IPS DF 4.7 (cell line): Measurements from ENCODE around the gene PCDH15.

ENCODE experiments used
- DNase-seq: peaks from one replicate; pipeline ENCODE4 v3.0.0-alpha.2; 2013; ENCODE audit warnings: low spot score; ENCODE audit errors: extremely low read depth

The PCDH15 gene

DNA sequence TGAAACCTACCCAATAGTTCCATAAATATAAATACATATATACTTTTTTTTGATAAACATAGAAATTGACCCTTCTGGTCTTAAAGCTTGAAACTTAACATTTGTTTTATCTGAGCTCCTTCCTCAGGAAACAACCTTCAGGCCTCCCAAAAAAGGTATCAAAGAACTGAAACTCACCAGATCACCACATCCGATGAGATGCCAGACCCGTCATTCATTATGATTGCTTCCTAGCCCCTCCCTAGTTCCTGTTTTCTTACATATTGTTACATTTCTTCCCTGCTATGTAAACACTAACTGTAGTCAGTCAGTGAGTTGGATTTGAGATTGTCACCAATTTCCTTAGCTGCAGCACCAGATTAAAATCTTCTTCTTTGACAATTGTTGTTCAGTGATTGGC lies 663.6 kb downstream of the PCDH15 start:
- DNase-seq: no peak

DNA sequence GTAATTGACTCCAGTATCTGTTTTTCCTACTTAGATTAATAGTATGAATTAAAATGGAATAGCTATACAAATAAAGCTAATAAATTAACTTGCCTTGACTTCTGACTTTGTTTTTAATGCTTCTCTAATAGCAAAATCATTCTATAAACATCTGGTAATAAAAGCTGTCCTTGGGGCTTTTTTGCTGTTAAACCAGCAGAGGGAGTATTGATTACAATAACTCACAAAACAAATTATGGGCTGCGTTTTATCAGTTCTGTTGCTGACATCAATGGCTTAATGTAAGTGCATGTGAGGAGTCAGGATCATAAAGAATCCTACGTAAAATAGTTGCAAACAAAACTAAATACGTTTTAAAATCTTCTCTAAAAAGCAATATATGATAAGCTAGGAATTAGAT lies 667.8 kb downstream of the PCDH15 start:
- no peak for DNase-seq

DNA sequence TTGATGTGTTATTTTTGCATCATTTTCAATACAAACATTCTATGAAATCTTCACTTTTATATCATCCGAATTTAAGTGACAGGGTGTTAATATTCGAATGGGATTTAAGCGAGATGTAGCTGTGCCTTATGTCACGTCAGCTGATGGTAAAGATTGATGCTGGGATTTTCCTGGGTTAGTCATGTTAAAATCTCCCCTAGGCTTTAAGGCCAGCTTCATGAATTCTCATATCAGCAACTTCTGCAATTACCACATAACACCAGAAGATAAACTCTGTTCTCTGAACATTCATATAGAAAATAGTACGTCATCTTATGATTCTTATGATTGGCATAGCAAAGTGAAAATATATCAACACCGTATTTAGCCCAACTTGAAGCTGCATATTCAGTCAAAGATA lies 669.2 kb downstream of the PCDH15 start:
- no peak for DNase-seq

DNA sequence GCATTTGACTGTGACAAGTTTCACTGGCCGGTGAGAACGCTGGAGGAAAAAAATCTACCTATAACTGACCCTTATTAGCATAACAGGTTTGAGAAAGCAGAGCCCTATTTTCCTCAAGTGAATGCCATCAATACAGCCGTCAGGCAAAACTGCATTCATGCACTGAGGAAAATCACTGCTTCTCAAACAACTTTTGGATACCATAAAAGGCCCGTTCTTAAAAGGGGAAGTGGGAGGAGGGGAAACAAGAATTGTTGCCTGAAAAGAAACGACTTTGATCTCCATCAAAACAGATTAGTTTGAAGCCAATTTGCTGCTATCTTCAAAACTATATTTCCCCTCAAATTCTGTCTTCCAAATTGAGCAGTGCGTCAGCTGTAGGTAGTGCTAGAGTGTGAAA lies 670.6 kb downstream of the PCDH15 start:
- DNase-seq: no peak

DNA sequence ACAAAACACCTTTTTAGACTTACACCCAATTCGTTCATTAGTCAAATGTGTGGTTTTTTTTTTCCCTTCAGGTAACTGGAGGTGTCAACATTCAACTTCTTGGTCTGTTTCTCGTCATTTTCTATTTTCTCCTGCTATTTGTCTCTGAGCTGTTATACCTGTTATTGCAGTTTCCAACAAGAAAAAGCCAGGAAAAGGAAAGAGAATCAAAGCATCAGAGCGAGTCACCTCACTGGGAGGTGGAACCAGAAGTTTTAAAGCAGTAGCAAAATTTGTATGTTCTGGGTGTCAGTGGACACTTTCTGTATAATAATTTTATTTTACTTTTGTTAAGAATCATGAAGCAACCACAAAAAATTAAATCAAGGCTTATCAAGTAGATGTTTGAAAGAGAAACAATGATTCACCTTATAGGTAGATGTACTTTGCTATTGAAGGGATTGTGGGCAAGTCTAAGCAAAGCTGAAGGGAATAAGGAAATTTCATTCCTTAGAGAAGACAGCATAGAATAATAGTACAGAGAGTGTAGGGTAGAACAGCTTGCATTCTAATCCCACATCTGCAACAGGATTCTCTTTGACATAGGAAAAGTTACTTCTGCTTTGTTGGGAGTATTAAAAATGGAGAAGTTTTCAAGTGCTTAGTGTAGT lies 675.8 kb downstream of the PCDH15 start:
- DNase-seq: no peak

DNA sequence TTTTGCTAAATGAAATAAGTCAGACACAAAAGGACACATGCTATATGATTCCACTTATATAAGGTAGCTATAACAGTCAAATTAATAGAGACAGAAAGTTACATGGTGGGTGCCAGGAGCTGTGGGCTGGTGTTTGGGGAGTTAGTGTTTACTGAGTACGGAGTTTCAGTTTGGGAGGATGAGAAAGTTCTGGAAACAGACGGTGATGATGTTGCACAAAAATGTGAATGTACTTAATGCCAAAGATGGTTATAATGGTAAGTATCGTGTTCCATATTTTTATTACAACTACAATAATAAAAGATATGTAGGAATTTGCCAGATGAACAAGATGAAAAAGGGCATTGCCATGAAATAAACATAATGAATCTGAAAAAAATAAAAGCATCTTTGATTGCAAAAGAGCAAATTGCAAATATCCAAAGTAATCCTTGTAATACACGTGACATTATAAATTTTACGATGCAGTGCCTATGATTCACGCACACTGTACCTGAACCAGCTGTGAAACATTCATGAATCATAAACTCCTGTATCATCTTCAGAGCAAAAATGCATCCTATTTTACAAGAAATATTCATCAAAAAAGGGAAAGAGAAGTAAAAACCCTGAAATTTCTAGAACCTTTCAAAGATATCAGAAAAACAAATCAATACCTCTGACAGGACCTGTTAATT lies 676.7 kb downstream of the PCDH15 start:
- no peak for DNase-seq

DNA sequence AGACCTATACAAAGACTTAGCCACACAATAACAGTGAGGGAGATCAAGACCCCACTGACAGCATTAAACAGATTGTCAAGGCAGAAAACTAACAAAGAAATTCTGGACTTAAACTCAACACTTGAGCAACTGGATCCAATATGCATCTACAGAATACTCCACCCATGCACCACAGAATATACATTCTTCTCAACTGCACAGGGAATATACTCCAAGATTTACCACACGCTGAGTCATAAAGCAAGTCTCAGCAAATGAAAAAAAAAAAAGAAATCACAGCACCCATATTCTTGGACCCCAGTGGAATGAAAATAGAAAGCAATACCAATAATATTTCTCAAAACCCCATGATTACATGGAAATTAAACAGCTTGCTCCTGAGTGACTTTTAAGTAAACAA lies 680.2 kb downstream of the PCDH15 start:
- DNase-seq: no peak

DNA sequence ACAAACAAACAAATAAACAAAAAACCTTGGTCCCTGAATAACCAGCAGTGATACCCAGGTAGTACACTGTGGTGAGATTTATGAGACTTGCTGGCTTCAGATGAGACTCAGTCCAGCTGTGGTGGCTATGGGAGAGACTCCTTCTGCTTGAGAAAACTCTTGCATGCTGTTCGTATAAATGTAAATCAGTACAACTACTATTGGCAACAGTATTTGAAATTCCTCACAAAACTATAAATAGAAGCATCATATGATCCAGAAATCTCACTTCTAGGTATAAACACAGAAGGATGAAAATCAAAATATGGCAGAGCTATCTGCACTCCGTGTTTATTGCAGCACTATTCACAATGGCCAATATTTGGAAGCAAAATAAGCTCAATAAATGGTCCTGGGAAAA lies 692.1 kb downstream of the PCDH15 start:
- DNase-seq: no peak

DNA sequence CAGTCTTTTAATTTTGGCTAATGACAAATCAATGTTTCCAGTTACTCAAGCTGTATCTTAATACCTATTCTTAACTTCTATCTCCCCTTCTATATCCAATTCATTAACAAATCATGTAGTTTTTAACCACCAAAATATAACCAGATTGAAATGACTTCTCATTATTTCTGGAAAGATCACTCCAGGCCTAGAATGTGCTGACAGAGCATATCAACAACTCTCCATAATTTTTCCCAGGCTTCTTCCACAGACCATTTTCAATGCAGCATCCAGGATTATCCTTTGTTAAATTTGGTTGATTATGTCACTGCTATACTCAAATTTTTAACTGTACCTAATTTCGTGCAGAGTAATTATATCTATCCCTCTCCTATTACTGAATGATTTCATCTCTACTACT lies 704.1 kb downstream of the PCDH15 start:
- DNase-seq: no peak

DNA sequence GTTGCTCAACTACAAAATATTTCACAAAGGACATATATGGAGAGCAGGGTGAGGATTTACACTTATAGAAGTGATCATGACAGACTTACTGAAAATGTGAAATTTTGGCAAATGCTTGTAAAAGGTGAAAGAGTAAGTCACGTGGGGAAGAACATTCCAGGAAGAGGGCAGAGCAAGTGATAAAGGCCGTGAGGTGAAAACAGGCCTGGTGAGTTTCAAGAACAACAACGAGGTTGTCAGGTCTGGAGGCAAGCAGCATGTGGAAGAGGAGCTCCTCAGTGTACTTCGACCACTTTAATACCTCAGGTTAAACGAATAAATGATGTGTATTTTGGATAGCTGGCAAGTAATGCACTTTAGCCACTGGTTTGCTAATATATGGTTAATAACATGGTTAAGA lies 706.7 kb downstream of the PCDH15 start:
- DNase-seq: no peak

DNA sequence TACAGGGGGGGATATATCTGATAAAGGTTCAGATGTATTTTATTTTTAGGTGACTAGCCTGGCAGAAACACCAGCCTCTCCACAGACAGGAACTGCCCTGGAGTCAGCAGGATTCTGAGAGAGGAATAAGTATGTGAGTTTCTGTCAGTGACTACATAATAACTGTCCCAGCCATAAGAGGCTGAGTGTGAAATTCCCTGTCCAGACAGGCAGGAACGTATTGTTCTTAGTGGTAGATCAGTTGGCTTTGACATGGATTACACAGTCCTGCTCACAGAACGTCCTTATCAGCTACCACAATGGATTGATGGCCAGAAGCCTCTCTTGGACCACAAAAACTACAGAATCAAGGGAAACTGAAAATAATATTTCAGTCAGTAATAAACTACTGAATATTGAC lies 709.8 kb downstream of the PCDH15 start:
- DNase-seq: no peak

DNA sequence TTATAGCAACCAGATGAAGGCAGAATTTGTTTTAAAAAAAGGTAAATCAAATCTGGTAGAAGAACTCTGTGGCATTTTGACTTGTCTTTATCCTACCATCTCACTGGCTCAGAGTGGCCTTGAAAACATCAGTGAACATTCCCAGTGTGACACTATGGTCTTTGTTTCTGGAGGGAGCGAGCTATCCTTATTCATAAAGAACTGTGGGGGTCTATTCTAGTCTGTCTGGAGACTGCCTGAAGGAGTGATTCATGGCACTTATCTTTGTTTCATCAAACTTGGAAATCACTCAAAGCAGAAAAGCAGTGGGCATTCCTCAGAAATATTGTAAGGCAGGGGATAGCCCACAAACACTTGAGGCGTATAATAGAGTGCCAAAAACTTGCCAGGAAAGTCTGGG lies 719.1 kb downstream of the PCDH15 start:
- DNase-seq: no peak

DNA sequence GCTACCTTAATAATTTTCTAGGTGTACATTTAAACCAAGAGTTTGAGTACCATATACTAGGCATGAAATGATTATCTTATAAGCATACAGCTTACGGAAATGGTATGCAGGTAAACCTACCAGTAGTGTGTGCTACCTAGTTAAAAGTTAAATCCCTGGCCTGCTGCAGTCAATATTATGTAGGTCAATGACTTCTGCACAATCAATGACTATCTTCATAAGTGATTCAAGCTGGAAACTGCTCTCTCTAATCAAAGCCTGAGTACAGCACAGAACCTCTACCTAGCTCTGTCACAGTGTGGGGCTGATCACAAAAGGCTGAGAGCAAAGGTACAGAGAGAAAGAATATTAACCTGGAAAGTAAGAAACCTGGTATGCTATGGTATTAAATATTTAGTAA lies 733.7 kb downstream of the PCDH15 start:
- DNase-seq: no peak

DNA sequence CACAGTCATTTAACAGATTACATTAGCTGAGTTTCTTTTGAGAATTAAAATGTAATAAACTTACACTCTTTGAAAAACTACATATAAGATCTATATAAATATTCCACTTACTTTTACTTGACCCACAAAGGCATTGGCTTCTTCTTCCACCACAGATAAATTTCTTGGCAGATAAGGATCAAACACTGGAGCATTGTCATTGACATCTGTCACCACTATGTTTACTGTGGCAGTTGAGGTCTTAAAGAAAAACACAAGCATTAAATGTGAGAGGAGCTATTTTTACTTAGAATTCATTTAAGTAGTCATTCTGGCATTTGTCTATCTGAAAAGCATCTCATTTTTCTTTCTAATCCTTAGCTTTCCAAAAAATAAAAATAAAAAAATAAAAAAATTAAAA lies 734.4 kb downstream of the PCDH15 start:
- no peak for DNase-seq

DNA sequence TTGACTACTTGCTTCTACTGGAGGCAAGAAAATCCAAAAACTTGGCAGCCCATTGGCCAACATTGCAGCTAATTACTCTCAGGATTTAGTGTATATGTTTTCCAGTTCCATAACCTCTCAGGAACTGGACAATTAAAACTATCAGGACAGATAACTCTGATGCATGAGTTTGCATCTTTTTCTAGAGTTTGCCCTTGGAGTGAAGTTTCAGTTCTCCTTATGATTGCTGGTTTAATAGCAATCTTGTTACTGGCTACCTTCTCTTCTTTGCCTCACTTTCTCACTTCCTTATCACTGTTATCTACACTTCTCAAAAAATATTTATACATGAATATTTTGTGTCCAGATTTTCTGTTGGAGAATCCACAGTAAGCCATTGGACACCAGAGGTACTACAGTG lies 735.9 kb downstream of the PCDH15 start:
- no peak for DNase-seq

DNA sequence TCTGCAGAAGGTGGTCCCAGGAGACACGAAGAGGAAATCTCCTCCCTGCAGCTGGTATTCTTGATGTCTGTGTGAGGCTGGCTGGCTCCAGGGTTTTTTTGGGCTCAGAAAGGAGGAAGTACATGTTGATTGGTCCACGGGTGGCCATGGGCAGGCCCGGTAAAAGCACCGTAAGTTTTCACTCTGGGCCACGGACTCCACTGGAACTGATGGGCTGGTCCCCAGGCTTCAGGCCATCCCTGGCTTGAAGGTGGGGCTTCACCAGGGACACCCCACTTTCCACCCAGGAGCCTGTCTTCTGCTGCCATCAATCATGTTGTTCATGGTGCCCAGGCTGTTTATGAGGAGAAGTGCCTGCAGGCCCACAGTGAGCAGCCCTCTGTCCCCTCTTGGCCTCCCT lies 736.8 kb downstream of the PCDH15 start:
- DNase-seq: no peak

DNA sequence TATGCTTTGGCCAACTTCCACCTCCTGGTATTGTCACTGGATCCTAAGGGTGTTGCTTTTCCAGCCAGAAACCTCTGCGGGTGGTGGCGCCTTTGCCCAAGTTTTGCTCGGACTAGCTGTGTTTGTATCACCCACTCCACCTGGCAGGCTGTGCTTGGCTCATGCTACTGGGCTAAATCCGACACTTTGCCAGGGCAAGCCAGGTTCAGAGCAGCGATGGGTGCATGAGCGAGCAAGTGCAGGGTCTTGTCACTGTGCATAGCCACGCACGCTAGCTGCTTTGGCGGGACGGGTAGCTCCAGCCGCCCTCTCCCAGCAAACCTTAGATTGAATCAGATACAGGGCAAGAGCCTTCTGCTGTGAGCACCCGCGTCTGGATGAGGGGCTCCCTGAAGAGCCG lies 737.5 kb downstream of the PCDH15 start:
- DNase-seq: no peak

DNA sequence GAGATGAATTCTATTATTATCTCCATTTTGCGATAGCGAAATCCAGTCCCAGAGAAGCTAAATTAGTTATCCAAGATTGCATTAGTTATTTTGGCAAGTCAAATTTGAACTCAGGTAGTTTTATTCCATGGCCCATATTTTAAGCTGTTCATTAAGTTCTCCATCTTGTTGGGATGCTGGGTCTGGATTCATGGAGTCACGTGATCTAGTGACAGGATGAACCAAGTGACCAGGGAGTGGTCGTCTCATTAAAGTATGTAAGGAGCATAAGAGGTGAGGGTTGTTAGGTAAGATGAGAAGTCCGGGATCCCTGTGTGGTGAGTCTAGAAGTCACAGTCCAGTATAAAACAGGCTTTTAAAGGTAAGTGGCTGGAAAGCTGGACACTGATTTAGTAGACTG lies 740.5 kb downstream of the PCDH15 start:
- DNase-seq: no peak

DNA sequence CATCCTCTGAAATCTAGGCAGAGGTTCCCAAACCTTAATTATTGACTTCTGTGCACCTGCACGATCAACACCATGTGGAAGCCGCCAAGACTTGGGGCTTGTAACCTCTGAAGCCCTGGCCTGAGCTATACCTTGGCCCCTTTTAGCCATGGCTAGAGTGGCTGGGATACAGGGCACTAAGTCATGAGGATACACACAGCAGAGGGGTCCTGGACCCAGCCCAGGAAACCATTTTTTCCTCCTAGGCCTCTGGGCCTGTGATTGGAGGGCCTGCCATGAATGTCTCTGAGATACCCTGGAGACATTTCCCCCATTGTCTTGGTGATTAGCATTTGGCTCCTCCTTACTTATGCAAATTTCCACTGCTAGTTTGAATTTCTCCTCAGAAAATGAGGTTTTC lies 743.7 kb downstream of the PCDH15 start:
- DNase-seq: no peak

DNA sequence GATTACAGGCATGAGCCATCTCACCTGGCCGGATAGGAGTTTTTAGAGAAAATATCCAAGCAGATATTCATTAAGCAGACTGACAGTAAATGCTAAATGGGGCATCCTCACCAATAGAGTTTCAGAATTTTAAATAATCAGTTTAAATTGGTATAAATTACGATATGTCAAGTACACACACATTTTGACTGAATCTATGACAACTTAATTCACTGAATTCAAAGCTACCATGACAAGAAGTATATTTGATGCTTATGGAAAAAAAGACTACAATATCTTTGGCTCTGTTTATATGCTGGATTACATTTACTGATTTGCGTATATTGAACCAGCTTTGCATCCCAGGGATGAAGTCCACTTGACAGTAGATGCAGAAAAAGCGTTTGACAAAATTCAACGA lies 774.7 kb downstream of the PCDH15 start:
- DNase-seq: no peak

DNA sequence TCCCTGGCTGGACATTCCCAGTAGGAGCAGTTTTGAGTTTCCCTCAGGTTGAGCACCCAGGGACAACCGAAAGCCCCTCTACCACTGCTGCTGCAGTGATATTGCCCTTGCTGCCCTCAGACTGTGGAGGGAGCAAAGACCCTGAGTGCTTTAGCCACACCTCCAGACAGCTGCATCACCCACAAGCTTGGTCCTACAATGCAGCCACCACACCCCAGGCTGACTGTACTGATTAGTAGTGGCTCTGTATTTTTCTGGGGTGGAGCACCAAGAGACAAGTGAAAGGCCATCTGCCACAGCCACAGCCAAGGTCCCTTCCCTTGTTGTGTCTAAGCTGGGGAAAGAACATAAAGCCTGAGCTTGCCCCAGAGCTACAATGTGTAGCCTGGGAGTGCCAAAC lies 789.9 kb downstream of the PCDH15 start:
- no peak for DNase-seq

DNA sequence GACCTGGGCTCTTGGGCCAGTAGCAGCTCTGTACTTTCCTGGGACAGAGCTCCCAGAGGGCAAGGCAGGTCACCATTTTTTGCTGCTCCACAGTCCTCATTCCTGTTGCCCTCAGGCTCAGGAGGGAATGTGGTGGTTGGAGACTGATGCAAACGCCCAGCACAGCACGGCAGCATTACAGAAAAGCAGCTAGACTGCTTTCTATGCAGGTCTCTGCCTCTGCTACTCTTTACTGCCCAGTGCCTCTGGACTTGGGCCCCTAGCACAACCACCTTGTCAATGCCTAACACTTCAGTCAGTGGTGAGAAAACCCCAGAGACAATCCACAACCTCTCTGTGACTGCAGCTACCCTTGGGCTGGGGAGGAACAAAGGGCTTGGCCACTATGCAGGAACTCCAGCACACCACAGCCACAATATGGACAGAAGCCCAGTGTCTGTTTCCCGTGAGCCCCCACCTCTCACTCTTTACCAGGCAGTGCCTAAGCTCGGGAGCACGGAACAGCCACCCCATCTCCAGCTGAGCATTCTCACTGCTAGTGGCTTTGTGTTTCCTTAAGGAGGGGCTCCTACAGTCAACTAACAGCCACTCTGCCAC lies 790.6 kb downstream of the PCDH15 start:
- DNase-seq: no peak

DNA sequence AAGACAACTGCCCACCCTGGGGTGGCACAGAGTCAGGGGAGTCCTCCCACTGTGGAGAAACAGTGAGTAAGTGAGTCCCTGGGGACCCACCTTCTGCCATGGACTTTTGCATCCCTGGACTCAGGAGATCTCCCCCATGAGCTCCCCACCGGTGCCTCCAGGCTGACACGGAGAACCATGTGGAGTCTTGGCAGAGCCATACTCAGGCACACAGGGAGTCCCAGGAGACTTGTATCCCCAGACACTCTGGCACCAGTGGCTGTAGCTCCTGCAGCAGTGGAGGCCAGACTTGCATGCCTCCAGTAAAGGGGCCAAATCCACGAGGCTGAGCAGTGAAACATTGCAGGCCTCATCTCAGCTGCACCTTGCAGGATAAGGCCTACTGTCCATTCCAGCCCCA lies 791.4 kb downstream of the PCDH15 start:
- DNase-seq: no peak
